OCI-LY1 (cell line): ENCODE data around the gene NDFIP1.
"Not testable (repeated sequence)": the region's sequence is repeated elsewhere in the genome, so short reads cannot be mapped to it uniquely, and the experiment has no call there.

Source experiments
- H2AFZ ChIP-seq: fragments of 200-600 bp; sonication (generic), shearing (Covaris generic); 2 replicates; pipeline ENCODE4 v1.6.0; 2014; ENCODE audit warnings: antibody characterized with exemption, mild to moderate bottlenecking, low read length
- H3F3A ChIP-seq: fragments of 200-600 bp; sonication (generic), shearing (Covaris generic); 2 replicates; pipeline ENCODE4 v1.6.0; 2014; ENCODE audit warnings: mild to moderate bottlenecking, antibody characterized with exemption, low read length, moderate library complexity; ENCODE audit not compliant: insufficient read depth
- H3K27ac ChIP-seq: fragments of 200-600 bp; sonication (generic); 2 replicates; pipeline ENCODE4 v1.5.1; 2014; ENCODE audit warnings: low read length, mixed run types, mild to moderate bottlenecking, low read depth; ENCODE audit not compliant: poor library complexity, severe bottlenecking
- H3K27me3 ChIP-seq: fragments of 200-600 bp; sonication (generic); 2 replicates; pipeline ENCODE4 v1.6.0; 2014; ENCODE audit warnings: antibody characterized with exemption, mild to moderate bottlenecking, low read length, moderate library complexity; ENCODE audit not compliant: insufficient read depth
- H3K36me3 ChIP-seq: fragments of 200-600 bp; sonication (generic); 2 replicates; pipeline ENCODE4 v1.6.1; 2014; ENCODE audit warnings: mild to moderate bottlenecking, antibody characterized with exemption, low read length, moderate library complexity, mixed read lengths; ENCODE audit not compliant: insufficient read depth
- H3K4me1 ChIP-seq: fragments of 200-600 bp; sonication (generic); 2 replicates; pipeline ENCODE4 v1.5.1; 2014; ENCODE audit warnings: mild to moderate bottlenecking, low read length, moderate library complexity; ENCODE audit not compliant: insufficient read depth, severe bottlenecking
- H3K4me2 ChIP-seq: fragments of 200-600 bp; sonication (generic), shearing (Covaris generic); 2 replicates; pipeline ENCODE4 v1.6.1; 2014; ENCODE audit warnings: low read length
- H3K4me3 ChIP-seq: fragments of 200-600 bp; sonication (generic); 2 replicates; pipeline ENCODE4 v1.5.1; 2014; ENCODE audit warnings: low read length, low read depth, mild to moderate bottlenecking, mixed read lengths; ENCODE audit not compliant: poor library complexity, severe bottlenecking
- H3K79me2 ChIP-seq: fragments of 200-600 bp; shearing (Covaris generic); 2 replicates; pipeline ENCODE4 v1.6.1; 2016; ENCODE audit warnings: mixed run types, low read length, mixed read lengths; ENCODE audit not compliant: insufficient read depth
- H3K9ac ChIP-seq: fragments of 200-600 bp; sonication (generic), shearing (Covaris generic); 2 replicates; pipeline ENCODE4 v1.6.1; 2014; ENCODE audit warnings: mild to moderate bottlenecking, low read length, mixed read lengths
- H3K9me2 ChIP-seq: fragments of 200-600 bp; sonication (generic), shearing (Covaris generic); 2 replicates; pipeline ENCODE4 v1.6.1; 2014; ENCODE audit warnings: low read depth, mild to moderate bottlenecking, low read length, mixed read lengths
- H3K9me3 ChIP-seq: fragments of 200-600 bp; shearing (Covaris generic); 2 replicates; pipeline ENCODE4 v1.6.1; 2014; ENCODE audit warnings: low read length, mixed read lengths
- H4K20me1 ChIP-seq: fragments of 200-600 bp; sonication (generic), shearing (Covaris generic); 2 replicates; pipeline ENCODE4 v1.6.0; 2016; ENCODE audit warnings: mild to moderate bottlenecking, low read length; ENCODE audit not compliant: insufficient read depth
- CTCF ChIP-seq: fragments of 200-600 bp; sonication (generic), shearing (Covaris generic); IDR thresholded peaks from 2 replicates; pipeline ENCODE4 v1.5.1; 2017; ENCODE audit warnings: mild to moderate bottlenecking, antibody characterized with exemption, low read length, moderate library complexity, mixed read lengths
- EZH2 ChIP-seq: fragments of 200-600 bp; sonication (generic), shearing (Covaris generic); IDR thresholded peaks from 2 replicates; pipeline ENCODE4 v1.8.0; 2017; ENCODE audit warnings: borderline replicate concordance, mixed run types, mild to moderate bottlenecking, antibody characterized with exemption, low read length, moderate library complexity, mixed read lengths

Gene NDFIP1

DNA sequence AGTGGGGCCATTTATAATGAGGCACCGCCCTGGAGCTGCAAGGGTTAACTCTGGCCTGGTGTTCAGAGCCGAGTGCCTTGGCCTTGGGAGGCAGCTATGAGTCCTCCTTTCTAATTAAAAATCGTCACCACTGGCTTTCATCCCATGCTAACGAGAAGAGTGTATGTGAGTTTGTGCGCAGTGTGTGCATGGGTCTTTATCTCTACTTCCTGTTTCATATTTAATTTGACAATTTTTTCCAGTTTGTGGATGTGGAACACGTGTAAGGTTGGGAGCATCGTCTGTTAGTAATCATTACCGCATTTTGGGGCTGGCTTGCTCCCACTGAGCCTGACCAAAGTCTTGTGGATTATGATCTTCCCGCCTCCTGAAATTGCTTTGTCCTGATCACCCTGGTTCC, 76.4 kb downstream of the NDFIP1 start:
- Histone ChIP-seq H3K27ac (no peak overlapping the region), H3K9me2 (no peaks in the 10 kb centered on the region), H3K4me2 (no peak overlapping the region), H3K4me3 (no peak overlapping the region), H3K79me2 (no peaks in the 10 kb centered on the region), H4K20me1 (no peaks in the 10 kb centered on the region), H3K4me1 (no peaks in the 10 kb centered on the region), H3K9ac (no peak overlapping the region), H3K36me3 (no peaks in the 10 kb centered on the region), H3K9me3 (no peaks in the 10 kb centered on the region), H2AFZ (no peak overlapping the region), H3F3A (no peaks in the 10 kb centered on the region), H3K27me3 (no peaks in the 10 kb centered on the region; the same call in 1 of the 2 replicates)
- TF ChIP-seq CTCF (no peak), EZH2 (no peak)

DNA sequence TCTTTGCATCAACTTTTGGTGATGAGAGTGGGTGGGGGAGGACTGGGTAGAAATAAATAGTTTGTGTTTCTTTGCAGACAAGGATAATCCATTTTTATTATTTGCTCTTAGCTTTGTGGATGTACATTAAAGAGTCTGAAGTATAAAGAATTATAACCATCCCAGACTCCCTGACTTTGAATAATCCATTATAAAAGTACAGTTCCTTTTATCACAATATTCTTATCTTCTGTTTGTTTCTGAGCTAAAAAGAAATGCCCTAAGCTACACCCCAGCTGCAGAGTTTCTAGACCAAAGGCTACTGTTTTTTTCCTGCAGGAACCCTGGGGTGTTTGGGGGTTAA, 77.9 kb downstream of the NDFIP1 start:
- no peak overlapping the region for H3K9ac ChIP-seq
- H3F3A ChIP-seq, result no peaks in the 10 kb centered on the region
- H3K9me3 ChIP-seq, result no peaks in the 10 kb centered on the region
- H2AFZ ChIP-seq, result no peak overlapping the region
- H4K20me1 ChIP-seq, result no peaks in the 10 kb centered on the region
- TF ChIP-seq CTCF (no peak), EZH2 (no peak)
- H3K4me3 ChIP-seq, result no peak overlapping the region
- no peaks in the 10 kb centered on the region for H3K36me3 ChIP-seq
- H3K4me2 ChIP-seq, result no peak overlapping the region
- H3K79me2 ChIP-seq, result no peaks in the 10 kb centered on the region
- no peaks in the 10 kb centered on the region for H3K4me1 ChIP-seq
- no peaks in the 10 kb centered on the region for H3K9me2 ChIP-seq
- H3K27ac ChIP-seq, result no peak overlapping the region
- no peaks in the 10 kb centered on the region; the same call in 1 of the 2 replicates for H3K27me3 ChIP-seq

GRCh38 chr5:142186857-142187594, 78.4 kb downstream of the NDFIP1 start:
- no peaks in the 10 kb centered on the region for H3K9me3 ChIP-seq
- H3K79me2 ChIP-seq, result no peaks in the 10 kb centered on the region
- no peaks in the 10 kb centered on the region for H3K9me2 ChIP-seq
- no peak overlapping the region for H3K4me3 ChIP-seq
- no peaks in the 10 kb centered on the region for H3K4me1 ChIP-seq
- H3K9ac ChIP-seq, result no peak overlapping the region
- no peaks in the 10 kb centered on the region for H4K20me1 ChIP-seq
- TF ChIP-seq CTCF (no peak), EZH2 (no peak)
- H3K36me3 ChIP-seq, result no peaks in the 10 kb centered on the region
- H3K4me2 ChIP-seq, result no peak overlapping the region
- H2AFZ ChIP-seq, result no peak overlapping the region
- no peaks in the 10 kb centered on the region; the same call in 1 of the 2 replicates for H3K27me3 ChIP-seq
- H3F3A ChIP-seq, result no peaks in the 10 kb centered on the region
- H3K27ac ChIP-seq, result no peak overlapping the region

DNA sequence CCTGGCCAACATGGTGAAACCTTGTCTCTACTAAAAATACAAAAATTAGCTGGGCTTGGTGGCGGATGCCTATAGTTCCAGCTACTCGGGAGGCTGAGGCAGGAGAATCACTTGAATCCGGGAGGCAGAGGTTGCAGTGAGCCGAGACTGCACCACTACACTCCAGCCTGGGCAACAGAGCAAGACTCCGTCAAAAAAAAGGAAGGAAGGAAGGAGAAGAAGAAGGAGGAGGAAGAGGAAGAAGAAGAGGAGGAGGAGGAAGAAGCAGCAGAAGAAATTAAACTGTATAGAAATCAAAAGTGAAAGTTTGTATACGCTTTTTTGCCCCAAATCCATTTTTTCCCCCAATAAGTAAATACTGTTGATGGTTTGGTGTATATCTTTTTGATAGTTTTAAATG, 80.1 kb downstream of the NDFIP1 start:
- not testable (repeated sequence) for H3F3A ChIP-seq, H4K20me1 ChIP-seq, H2AFZ ChIP-seq, H3K4me3 ChIP-seq, H3K4me1 ChIP-seq, H3K27me3 ChIP-seq, H3K9me3 ChIP-seq, H3K79me2 ChIP-seq, H3K27ac ChIP-seq, H3K9me2 ChIP-seq, H3K4me2 ChIP-seq, H3K9ac ChIP-seq, H3K36me3 ChIP-seq
